BJ (cell line): ENCODE data around the gene MFSD1. TPM values are rescaled to one million over a fixed set of nuclear protein-coding genes. Genes with fewer than 3 reads are reported as not detected.

Source experiments
- CTCF ChIA-PET: fragments of 350-600 bp; formaldehyde crosslinking; extraction: SDS; loops from one replicate; lab custom pipeline; 2021; ENCODE audit warnings: antibody characterized with exemption, inconsistent platforms; lab: Yijun Ruan, JAX
- POLR2A ChIA-PET: fragments of 300-600 bp; sonication (Branson Sonifier 250); formaldehyde crosslinking; extraction: SDS; loops from one replicate; lab custom pipeline; 2021; ENCODE audit warnings: antibody characterized with exemption; lab: Charles Lee
- DNase-seq: peaks from one replicate; pipeline ENCODE4 v3.0.0-alpha.2; 2011; ENCODE audit warnings: low read depth
- H3K27me3 ChIP-seq: 2 replicates; pipeline ENCODE4 v1.6.0; 2011; ENCODE audit warnings: low read length; ENCODE audit not compliant: control insufficient read depth, insufficient read depth
- H3K36me3 ChIP-seq: 2 replicates; pipeline ENCODE4 v1.5.1; 2011; ENCODE audit warnings: low read length; ENCODE audit not compliant: control insufficient read depth, insufficient read depth
- H3K4me3 ChIP-seq: 2 replicates; pipeline ENCODE4 v1.5.1; 2011; ENCODE audit warnings: low read depth, mild to moderate bottlenecking, control low read depth, low read length
- polyA plus RNA-seq: library from polyadenylated mRNA; depleted of rRNA; stranded (reverse); fragments of >200 nt; gene quantifications from 2 replicates; pipeline ENCODE4 v1.2.3, GENCODE V29; 2011
- TF ChIP-seq, protein P1 (sequence below): IDR thresholded peaks from 2 replicates; pipeline ENCODE4 v1.5.1; 2011; ENCODE audit warnings: low read depth, mild to moderate bottlenecking, control low read depth, inconsistent platforms, low read length, moderate library complexity; ENCODE audit not compliant: insufficient read depth

MFSD1 gene
- polyA plus RNA-seq, 1 experiment, result 69.8 TPM

DNA sequence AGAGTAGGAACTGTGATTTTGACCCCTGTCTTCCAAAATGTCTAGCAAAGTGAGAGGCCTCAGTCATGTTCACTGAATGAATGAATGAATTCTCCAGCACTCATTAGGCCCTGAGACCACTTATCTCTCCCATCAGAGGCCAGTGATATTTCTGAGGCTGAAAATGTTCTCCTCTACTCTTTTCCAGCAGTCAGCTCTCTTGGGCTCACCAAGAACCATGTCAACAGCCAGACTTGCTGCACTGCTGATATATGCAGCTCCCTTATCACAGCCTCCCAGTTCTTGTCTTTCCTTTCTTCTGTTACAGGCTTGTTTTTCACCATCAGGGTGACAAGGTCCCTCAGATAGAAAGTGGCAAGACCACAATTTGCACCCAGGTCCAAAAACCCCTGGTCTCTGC is 28.7 kb upstream of the MFSD1 start:
- CTCF ChIA-PET, result interaction anchor here (1.0 kb wide), 1 partner anchor 18 kb away, joined by 3 read pairs; no protein-coding TSS in a partner anchor
- H3K4me3 ChIP-seq, result no peak overlapping the region
- H3K36me3 ChIP-seq, result no peaks in the 10 kb centered on the region; the same call in 1 of the 2 replicates
- H3K27me3 ChIP-seq, result no peaks in the 10 kb centered on the region
- no peak for DNase-seq
- POLR2A ChIA-PET, result no interaction called here
- TF ChIP-seq, protein P1, sequence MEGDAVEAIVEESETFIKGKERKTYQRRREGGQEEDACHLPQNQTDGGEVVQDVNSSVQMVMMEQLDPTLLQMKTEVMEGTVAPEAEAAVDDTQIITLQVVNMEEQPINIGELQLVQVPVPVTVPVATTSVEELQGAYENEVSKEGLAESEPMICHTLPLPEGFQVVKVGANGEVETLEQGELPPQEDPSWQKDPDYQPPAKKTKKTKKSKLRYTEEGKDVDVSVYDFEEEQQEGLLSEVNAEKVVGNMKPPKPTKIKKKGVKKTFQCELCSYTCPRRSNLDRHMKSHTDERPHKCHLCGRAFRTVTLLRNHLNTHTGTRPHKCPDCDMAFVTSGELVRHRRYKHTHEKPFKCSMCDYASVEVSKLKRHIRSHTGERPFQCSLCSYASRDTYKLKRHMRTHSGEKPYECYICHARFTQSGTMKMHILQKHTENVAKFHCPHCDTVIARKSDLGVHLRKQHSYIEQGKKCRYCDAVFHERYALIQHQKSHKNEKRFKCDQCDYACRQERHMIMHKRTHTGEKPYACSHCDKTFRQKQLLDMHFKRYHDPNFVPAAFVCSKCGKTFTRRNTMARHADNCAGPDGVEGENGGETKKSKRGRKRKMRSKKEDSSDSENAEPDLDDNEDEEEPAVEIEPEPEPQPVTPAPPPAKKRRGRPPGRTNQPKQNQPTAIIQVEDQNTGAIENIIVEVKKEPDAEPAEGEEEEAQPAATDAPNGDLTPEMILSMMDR, result no peak

DNA sequence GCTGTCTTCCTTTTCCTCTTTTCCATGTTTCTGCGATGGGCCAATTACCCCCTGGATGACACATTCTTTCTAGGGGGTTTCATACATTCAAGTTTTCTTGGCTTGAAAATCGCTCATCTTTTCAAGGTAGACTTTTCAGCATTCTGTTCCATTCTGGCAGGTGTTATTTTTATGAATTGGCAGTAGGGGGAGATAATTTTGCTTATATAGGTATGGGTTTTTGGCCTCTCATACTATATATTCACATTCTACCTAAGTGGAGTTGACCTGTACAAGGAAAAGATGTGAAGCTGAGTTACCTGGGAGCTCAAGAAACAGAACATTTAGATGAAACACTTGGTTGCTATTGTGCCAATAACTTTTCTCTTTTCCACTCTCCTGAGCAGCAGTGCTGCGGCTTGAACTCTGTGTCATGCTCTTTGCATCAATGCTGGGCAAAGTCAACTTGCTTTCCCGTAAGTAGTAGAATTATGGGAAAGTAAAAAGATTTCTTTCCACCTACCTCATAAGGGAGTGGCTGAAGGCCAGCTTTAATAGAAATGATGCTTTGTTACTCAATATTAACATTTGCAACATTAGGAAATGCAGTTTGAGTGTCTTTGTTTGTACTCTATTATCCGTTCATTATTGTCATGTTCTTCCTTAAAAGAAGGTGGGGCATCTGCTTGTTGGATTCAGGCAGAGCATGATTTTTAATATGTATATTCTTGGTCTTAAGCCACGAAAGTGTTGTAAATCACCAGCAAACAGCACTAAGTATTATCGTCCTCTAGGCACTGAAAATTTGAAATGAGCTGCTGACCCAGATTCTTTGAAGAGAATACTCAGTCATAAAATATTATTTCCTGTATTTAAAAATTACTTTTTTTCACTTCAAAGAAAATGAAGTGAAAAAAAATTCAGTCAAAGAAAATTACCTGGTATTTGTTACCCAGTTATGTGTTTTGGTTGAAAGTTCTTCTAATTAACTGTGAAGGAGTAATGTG is 27.7 kb upstream of the MFSD1 start:
- POLR2A ChIA-PET, result no interaction called here
- Histone ChIP-seq H3K27me3 (no peaks in the 10 kb centered on the region), H3K36me3 (no peaks in the 10 kb centered on the region; the same call in 1 of the 2 replicates), H3K4me3 (no peak overlapping the region)
- TF ChIP-seq, protein P1, result no peak
- CTCF ChIA-PET, result interaction anchor here (0.6 to 0.9 kb wide), 2 partner anchors 38 to 458 kb away, joined by 3 to 4 read pairs; no protein-coding TSS in a partner anchor
- DNase-seq, result peak; percentile 47

DNA sequence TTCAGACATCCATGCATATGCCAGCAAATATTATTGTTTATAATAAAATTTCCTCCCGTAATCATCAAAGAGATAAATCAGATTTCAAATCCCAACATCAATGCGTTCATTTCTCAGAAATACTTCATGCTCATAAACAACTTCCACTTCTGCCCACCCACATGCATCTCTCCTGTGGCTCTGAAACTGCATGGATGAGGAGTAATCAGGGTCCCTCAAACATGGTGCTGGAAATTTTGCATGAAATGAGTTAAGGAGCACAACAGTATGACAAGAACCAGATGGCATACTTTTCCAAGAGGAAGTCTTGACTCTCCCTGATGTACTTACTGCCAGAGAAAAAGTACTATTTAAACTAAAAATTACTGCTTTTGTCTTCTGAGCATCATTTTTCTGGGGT is 26.9 kb upstream of the MFSD1 start:
- no peaks in the 10 kb centered on the region for H3K27me3 ChIP-seq
- no peaks in the 10 kb centered on the region; the same call in 1 of the 2 replicates for H3K36me3 ChIP-seq
- H3K4me3 ChIP-seq, result no peak overlapping the region
- ChIA-PET POLR2A (no interaction called here), CTCF (interaction anchor here (0.6 kb wide), 1 partner anchor 458 kb away, joined by 4 read pairs; no protein-coding TSS in a partner anchor)
- DNase-seq, result no peak
- TF ChIP-seq, protein P1, result no peak

DNA sequence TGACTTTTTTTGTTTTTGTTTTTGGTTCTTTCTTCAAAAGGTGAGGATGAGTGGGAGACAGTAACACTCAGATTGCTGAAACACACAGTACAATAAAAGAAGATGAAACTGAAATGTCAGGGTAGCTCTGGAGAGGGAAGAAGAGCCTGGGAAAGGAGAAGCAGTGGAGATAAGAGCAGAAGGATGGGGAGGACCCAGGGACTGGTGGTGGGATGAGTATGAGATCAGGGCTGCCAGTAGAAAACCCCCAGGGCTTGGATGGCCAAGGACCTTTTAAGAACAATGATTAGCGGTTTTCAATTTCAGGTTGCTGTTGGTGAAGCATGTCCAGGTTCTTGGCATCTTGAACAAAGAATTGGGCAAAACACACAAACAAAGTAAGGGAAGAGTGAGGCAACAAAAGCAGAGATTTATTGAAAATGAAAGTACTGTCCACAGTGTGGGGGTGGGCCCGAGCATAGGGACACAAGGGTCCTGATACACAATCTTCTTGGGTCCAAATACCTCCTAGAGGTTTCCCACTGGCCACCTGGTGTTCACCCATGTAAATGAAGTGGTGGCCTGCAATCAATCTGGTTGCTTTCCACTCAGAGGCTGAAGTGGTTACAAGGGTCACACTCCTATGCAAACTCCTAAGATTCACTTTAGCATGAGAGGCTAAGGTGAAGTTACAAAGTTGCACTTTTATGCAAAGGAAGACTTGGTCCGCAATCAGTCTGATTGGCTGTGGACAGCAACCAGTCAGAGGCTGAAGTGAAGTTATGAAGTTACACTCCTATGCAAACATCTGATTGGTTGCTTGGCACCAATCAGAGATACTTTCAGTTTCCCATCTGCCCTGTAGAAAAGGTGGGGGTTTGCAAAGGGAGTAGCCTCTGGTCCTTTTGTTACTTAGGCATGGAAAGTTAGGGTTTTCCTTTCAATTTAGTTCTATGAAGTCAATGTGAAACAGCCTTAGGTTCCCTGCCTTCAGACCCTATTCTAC is 26.1 kb upstream of the MFSD1 start:
- no peaks in the 10 kb centered on the region; the same call in 1 of the 2 replicates for H3K36me3 ChIP-seq
- no peak for DNase-seq
- H3K27me3 ChIP-seq, result no peaks in the 10 kb centered on the region
- CTCF ChIA-PET, result interaction anchor here (1.9 kb wide), 1 partner anchor 16 kb away, joined by 6 read pairs; no protein-coding TSS in a partner anchor
- no peak overlapping the region for H3K4me3 ChIP-seq
- POLR2A ChIA-PET, result no interaction called here
- TF ChIP-seq, protein P1, result no peak
